Activated CD4-positive, alpha-beta T cell treated with anti-CD3 and anti-CD28 coated beads for 36 hours (primary cell): ENCODE data around the gene BLCAP. TPM values are rescaled to one million over a fixed set of nuclear protein-coding genes. Genes with fewer than 3 reads are reported as not detected.

Experiments
- total RNA-seq, 2 experiments: library from RNA; stranded (reverse); gene quantifications; one replicate each; pipeline ENCODE4 v1.2.3, GENCODE V29; 2021

Gene BLCAP
- total RNA-seq, 2 experiments from 2014 or later: 17.7 to 18.6 TPM

Other genes with a start within 250 kb of the BLCAP start
- 10 to 100 TPM; 11.9 to 13.5 TPM for gene MANBAL, start 238.2 kb downstream of the BLCAP start, total RNA-seq
- gene SRC, start 181.7 kb downstream of the BLCAP start, total RNA-seq: 1 to 10 TPM; 4.2 to 5.7 TPM
- under 1 TPM; 0.42 to 0.91 TPM for gene NNAT, start 6.6 kb downstream of the BLCAP start, total RNA-seq
- gene CTNNBL1, start 166.2 kb upstream of the BLCAP start, total RNA-seq: 10 to 100 TPM; 72.6 to 93.4 TPM